ENCODE measurements around the gene C1QTNF5.

- no peak for TF ChIP-seq CTCF (IDR thresholded peaks at IDR 0.05)
- no peak for TF ChIP-seq EZH2phosphoT487 (IDR thresholded peaks at IDR 0.05)
- no peak for TF ChIP-seq EZH2 (IDR thresholded peaks at IDR 0.05)
Observed at GRCh38 chr11:119305556-119306372, 34.9 kb downstream of the C1QTNF5 start.
